PC-9 (cell line): ENCODE data around the gene FAM114A2. TPM values are rescaled to one million over a fixed set of nuclear protein-coding genes. Genes with fewer than 3 reads are reported as not detected.

Experiments
- Bru-seq: library from RNA; stranded (reverse); fragments of 400-500 nt; gene quantifications from one replicate; lab custom pipeline; 2021; lab: Mats Ljungman, UMichigan
- BruChase-seq, 2 experiments: library from RNA; stranded (reverse); fragments of 400-500 nt; gene quantifications; one replicate each; lab custom pipeline; 2021; lab: Mats Ljungman, UMichigan
- BruUV-seq: library from RNA; stranded (reverse); fragments of 400-500 nt; replicated peaks from 2 replicates; lab custom pipeline; 2021; lab: Mats Ljungman, UMichigan
- CTCF ChIA-PET: fragments of 300-600 bp; sonication (Branson Sonifier 250); formaldehyde crosslinking; loops from one replicate; lab custom pipeline; 2022; ENCODE audit warnings: antibody characterized with exemption; lab: Charles Lee
- POLR2A ChIA-PET: fragments of 300-600 bp; sonication (Branson Sonifier 250); formaldehyde crosslinking; loops from one replicate; lab custom pipeline; 2022; ENCODE audit warnings: antibody characterized with exemption; ENCODE audit not compliant: unreplicated experiment; lab: Charles Lee
- DNase-seq, 2 experiments: peaks; one replicate each; pipeline versions ENCODE4 v3.0.0 to v3.0.0-alpha.2; 2015 to 2022; ENCODE audit warnings: mixed read lengths in 1 of 2
- H2AFZ ChIP-seq: fragments of 200-600 bp; sonication (generic); 2 replicates; pipeline ENCODE4 v1.8.1; 2017; ENCODE audit warnings: antibody characterized with exemption
- H3F3A ChIP-seq: fragments of 200-600 bp; sonication (generic); 2 replicates; pipeline ENCODE4 v1.8.1; 2017; ENCODE audit warnings: antibody characterized with exemption, mild to moderate bottlenecking, low read depth; ENCODE audit not compliant: insufficient read depth
- H3K27ac ChIP-seq: fragments of 200-600 bp; sonication (generic); 2 replicates; pipeline ENCODE4 v1.6.1; 2016; ENCODE audit warnings: mixed run types
- H3K27me3 ChIP-seq: fragments of 200-600 bp; sonication (generic); 2 replicates; pipeline ENCODE4 v1.6.1; 2016; ENCODE audit warnings: low read depth, mixed run types; ENCODE audit not compliant: insufficient read depth
- H3K36me3 ChIP-seq: fragments of 200-600 bp; sonication (generic); 2 replicates; pipeline ENCODE4 v1.6.1; 2016; ENCODE audit warnings: low read depth, mixed run types
- H3K4me1 ChIP-seq: fragments of 200-600 bp; sonication (generic); replicated peaks from 2 replicates; pipeline ENCODE4 v1.6.1; 2016; ENCODE audit warnings: mixed run types; ENCODE audit not compliant: insufficient read depth
- H3K4me2 ChIP-seq: fragments of 200-600 bp; sonication (generic); 2 replicates; pipeline ENCODE4 v1.6.1; 2017; ENCODE audit warnings: mixed run types
- H3K4me3 ChIP-seq: fragments of 200-600 bp; sonication (generic); 2 replicates; pipeline ENCODE4 v1.6.1; 2016; ENCODE audit warnings: mixed run types
- H3K79me2 ChIP-seq: fragments of 200-600 bp; sonication (generic); 2 replicates; pipeline ENCODE4 v1.6.1; 2017; ENCODE audit warnings: low read depth, mixed run types
- H3K9me2 ChIP-seq: fragments of 200-600 bp; sonication (generic); 2 replicates; pipeline ENCODE4 v1.8.1; 2017; ENCODE audit warnings: mild to moderate bottlenecking; ENCODE audit not compliant: insufficient read depth
- H3K9me3 ChIP-seq: fragments of 200-600 bp; sonication (generic); 2 replicates; pipeline ENCODE4 v1.8.1; 2016; ENCODE audit warnings: low read depth; ENCODE audit not compliant: insufficient read depth
- H4K20me1 ChIP-seq: fragments of 200-600 bp; sonication (generic); 2 replicates; pipeline ENCODE4 v1.8.1; 2017; ENCODE audit not compliant: insufficient read depth
- EZH2 ChIP-seq: fragments of 200-600 bp; sonication (generic); IDR thresholded peaks from 2 replicates; pipeline ENCODE4 v1.8.0; 2017; ENCODE audit warnings: antibody characterized with exemption, low read depth
- intact Hi-C: fragments of 100-400 bp; cut with micrococcal nuclease; formaldehyde crosslinking; loops from one replicate; pipeline ENCODE4 v1.10.0; 2022; ENCODE audit not compliant: unreplicated experiment
- long read RNA-seq: library from polyadenylated mRNA; stranded (forward); transcript quantifications from one replicate; pipeline ENCODE4 v2.0.0, GENCODE V29; 2022
- total RNA-seq: library from RNA; stranded (reverse); gene quantifications from 2 replicates; pipeline ENCODE4 v1.2.3, GENCODE V29; 2021
- TF ChIP-seq, protein P1 (sequence below): fragments of 200-600 bp; sonication (generic); conservative IDR thresholded peaks from 2 replicates; pipeline ENCODE4 v1.6.1; 2017; ENCODE audit warnings: mixed run types, antibody characterized with exemption, mild to moderate bottlenecking, moderate library complexity

Gene FAM114A2
- total RNA-seq (17.1 and 18.9 TPM in 2 replicates), Bru-seq, nascent RNA (percentile 57 among the genes with signal in this experiment), BruChase-seq, experiment 1, labeled RNA remaining after a 2-hour chase (percentile 56 among the genes with signal in this experiment), BruChase-seq, experiment 2, labeled RNA remaining after a 6-hour chase (percentile 49 among the genes with signal in this experiment)
- long read RNA-seq, full-length matches to known transcripts, result 17 of 34 reads
- long read RNA-seq, partial matches to known transcripts, result 4 of 34 reads
- long read RNA-seq, other reads (novel, unspliced or antisense), result 13 of 34 reads

DNA sequence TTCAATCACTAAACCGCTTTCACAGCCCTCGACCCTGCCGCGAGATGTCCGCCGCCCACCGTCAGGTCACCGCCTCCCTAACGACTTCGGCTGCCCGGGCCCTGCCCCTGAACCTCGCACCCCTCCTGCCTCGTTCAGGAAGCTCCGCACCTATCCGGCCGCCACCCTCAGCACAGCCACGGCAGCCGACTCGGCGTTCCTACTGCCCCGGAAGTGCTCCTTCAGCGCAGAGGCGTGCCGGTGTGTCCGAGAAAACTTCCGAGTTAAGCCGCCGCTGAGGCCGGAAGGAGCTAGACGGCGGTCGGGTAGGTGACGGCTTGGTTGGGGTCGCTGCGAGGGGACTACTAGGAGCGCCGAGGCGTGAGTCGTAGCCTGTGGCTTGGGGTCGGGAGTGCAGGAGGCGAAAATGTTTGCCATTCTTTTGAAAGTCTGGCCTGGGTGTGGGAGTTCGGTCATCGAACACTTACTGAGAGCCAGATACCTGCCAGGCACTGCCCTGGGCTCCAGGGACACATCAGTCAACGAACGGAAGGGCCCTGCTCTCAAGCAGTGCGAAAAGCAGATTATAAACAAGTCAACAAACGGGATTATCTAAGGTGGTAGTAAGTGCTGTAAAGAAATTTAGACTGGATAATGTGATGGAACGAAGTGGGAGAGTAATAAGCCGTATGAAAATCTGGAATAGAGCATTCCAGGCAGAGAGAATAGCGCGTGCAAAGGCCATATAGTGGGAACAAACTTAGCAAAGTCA is at the start of gene FAM114A2, which contains the start of gene MFAP3:
Gene FAM114A2, minus strand, starts transcription at position 204 of the 751 bp plus-strand sequence. CDS start 3,957 bp downstream, outside the sequence.
Gene MFAP3, plus strand, starts transcription at position 261 of the 751 bp plus-strand sequence. CDS start 10,756 bp downstream, outside the sequence.
- H3K4me3 ChIP-seq, result peak within 1 kb of the TSS; percentile 85
- intact Hi-C loops, result loop anchor here (1.0 to 2.0 kb wide), 2 partner anchors 20 to 406 kb away; partner anchors contain the start of gene SAP30L
- BruUV-seq, result no TSS peak
- TF ChIP-seq, protein P1, sequence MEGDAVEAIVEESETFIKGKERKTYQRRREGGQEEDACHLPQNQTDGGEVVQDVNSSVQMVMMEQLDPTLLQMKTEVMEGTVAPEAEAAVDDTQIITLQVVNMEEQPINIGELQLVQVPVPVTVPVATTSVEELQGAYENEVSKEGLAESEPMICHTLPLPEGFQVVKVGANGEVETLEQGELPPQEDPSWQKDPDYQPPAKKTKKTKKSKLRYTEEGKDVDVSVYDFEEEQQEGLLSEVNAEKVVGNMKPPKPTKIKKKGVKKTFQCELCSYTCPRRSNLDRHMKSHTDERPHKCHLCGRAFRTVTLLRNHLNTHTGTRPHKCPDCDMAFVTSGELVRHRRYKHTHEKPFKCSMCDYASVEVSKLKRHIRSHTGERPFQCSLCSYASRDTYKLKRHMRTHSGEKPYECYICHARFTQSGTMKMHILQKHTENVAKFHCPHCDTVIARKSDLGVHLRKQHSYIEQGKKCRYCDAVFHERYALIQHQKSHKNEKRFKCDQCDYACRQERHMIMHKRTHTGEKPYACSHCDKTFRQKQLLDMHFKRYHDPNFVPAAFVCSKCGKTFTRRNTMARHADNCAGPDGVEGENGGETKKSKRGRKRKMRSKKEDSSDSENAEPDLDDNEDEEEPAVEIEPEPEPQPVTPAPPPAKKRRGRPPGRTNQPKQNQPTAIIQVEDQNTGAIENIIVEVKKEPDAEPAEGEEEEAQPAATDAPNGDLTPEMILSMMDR, result no peak
- no peak for TF ChIP-seq EZH2
- peak within 1 kb of the TSS; percentile 97 for H3K4me2 ChIP-seq
- peaks cover 11% of the 10 kb centered on the region for H3F3A ChIP-seq
- H3K27ac ChIP-seq, result peak within 1 kb of the TSS; percentile 52
- peak; percentile 84 to 90 for DNase-seq
- H3K79me2 ChIP-seq, result peaks cover 39% of the 10 kb centered on the region
- no peaks in the 10 kb centered on the region for H4K20me1 ChIP-seq
- no peaks in the 10 kb centered on the region for H3K9me2 ChIP-seq
- H3K9me3 ChIP-seq, result no peaks in the 10 kb centered on the region
- peaks cover 20% of the 10 kb centered on the region for H3K4me1 ChIP-seq
- peak within 1 kb of the TSS; percentile 98 for H2AFZ ChIP-seq
- POLR2A ChIA-PET, result interaction anchor here (0.5 to 1.0 kb wide), 6 partner anchors 14 to 500 kb away, joined by 3 to 19 read pairs (median 6); no protein-coding TSS in a partner anchor
- H3K36me3 ChIP-seq, result no peaks in the 10 kb centered on the region
- no peaks in the 10 kb centered on the region for H3K27me3 ChIP-seq
- CTCF ChIA-PET, result interaction anchor here (0.7 to 1.1 kb wide), 2 partner anchors 65 to 152 kb away, joined by 3 read pairs; partner anchors contain the start of gene GALNT10

DNA sequence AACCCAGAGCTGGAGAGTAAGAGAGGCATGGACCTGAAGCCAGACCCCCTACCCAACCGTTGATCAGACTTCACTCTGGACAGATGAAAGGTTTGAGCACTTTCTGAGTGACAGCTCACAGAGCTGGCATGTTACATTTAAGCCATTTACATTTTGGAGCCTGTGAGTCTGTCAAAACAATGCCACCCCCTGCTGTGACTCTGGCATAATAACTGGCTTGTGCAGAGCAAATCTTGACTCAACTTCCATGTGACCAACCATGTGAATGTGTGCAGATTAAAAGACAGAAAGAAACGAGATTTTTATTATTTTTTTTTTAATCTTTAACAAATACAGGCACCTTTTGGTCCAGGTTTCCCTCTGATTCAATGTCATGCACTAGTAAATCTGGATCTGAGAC is 48.5 kb upstream of the FAM114A2 start:
- no peak overlapping the region for H2AFZ ChIP-seq
- POLR2A ChIA-PET, result no interaction called here
- CTCF ChIA-PET, result interaction anchor here (0.8 to 1.2 kb wide), 2 partner anchors 15 to 20 kb away, joined by 3 to 5 read pairs; no protein-coding TSS in a partner anchor
- intact Hi-C loops, result no loop called here
- DNase-seq, result peak; percentile 55 to 79
- H4K20me1 ChIP-seq, result no peaks in the 10 kb centered on the region
- H3K4me2 ChIP-seq, result peak overlapping the region; percentile 14; the same call in 1 of the 2 replicates
- H3K27ac ChIP-seq, result no peak overlapping the region
- H3K9me2 ChIP-seq, result no peaks in the 10 kb centered on the region
- BruUV-seq, result no TSS peak
- H3K36me3 ChIP-seq, result no peaks in the 10 kb centered on the region
- no peaks in the 10 kb centered on the region for H3K27me3 ChIP-seq
- H3F3A ChIP-seq, result 0 out of 2 replicates have a peak, but pooled peaks cover 9% of the 10 kb centered on the region
- no peaks in the 10 kb centered on the region for H3K79me2 ChIP-seq
- H3K9me3 ChIP-seq, result no peaks in the 10 kb centered on the region
- TF ChIP-seq EZH2, result no peak
- TF ChIP-seq, protein P1, result no peak
- peaks cover 40% of the 10 kb centered on the region for H3K4me1 ChIP-seq
- no peak overlapping the region for H3K4me3 ChIP-seq

DNA sequence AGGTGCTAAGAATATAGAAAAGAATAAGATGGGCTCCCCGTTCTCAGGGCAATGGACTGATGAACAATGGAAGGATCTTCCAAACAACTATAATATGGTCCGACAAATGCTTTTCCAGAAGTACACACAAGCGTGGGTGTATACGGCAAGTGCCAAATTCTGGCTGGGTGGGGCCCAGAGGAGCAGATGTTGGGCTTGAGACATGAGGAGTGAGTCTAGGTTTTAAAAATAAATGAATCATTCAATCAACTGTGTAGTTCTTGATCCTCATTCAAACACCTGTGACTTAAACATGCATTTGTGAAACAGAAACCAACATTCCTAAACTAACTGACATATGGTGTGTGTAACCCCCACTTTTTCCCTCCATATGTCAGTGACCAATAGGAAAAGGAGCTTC is 47.9 kb upstream of the FAM114A2 start:
- intact Hi-C loops, result no loop called here
- H3F3A ChIP-seq, result 0 out of 2 replicates have a peak, but pooled peaks cover 7% of the 10 kb centered on the region
- no peak for DNase-seq
- ChIA-PET POLR2A (no interaction called here), CTCF (interaction anchor here (0.8 to 1.2 kb wide), 3 partner anchors 14 to 317 kb away, joined by 3 to 5 read pairs (median 3); no protein-coding TSS in a partner anchor)
- no peaks in the 10 kb centered on the region for H3K9me2 ChIP-seq
- no peaks in the 10 kb centered on the region for H3K9me3 ChIP-seq
- H3K79me2 ChIP-seq, result no peaks in the 10 kb centered on the region
- TF ChIP-seq EZH2, result no peak
- TF ChIP-seq, protein P1, result no peak
- H3K4me2 ChIP-seq, result no peak overlapping the region
- H3K27ac ChIP-seq, result no peak overlapping the region
- no peaks in the 10 kb centered on the region for H4K20me1 ChIP-seq
- BruUV-seq, result no TSS peak
- H3K36me3 ChIP-seq, result no peaks in the 10 kb centered on the region
- no peak overlapping the region for H2AFZ ChIP-seq
- H3K27me3 ChIP-seq, result no peaks in the 10 kb centered on the region
- peaks cover 34% of the 10 kb centered on the region for H3K4me1 ChIP-seq
- no peak overlapping the region for H3K4me3 ChIP-seq
